Pulmonary artery endothelial cell (primary cell): ENCODE results near the gene P2RX4. TPM values are rescaled to one million over a fixed set of nuclear protein-coding genes. Genes with fewer than 3 reads are reported as not detected.
"Not testable (repeated sequence)": the region's sequence is repeated elsewhere in the genome, so short reads cannot be mapped to it uniquely, and the experiment has no call there.

ENCODE experiments used
- DNase-seq: peaks from one replicate; pipeline ENCODE4 v3.0.0-alpha.2; 2011; ENCODE audit warnings: low read depth, low spot score
- total RNA-seq: library from RNA; depleted of rRNA; stranded (reverse); fragments of >200 nt; gene quantifications from 2 replicates; pipeline ENCODE4 v1.2.3, GENCODE V29; 2014

P2RX4 gene
- total RNA-seq, 1 donor from 2014 or later = 80.9 TPM

GRCh38 chr12:121274036-121274763 is 64.3 kb downstream of the P2RX4 start:
- DNase-seq = no peak

- no peak for DNase-seq
Measured at GRCh38 chr12:121277374-121277759, 67.4 kb downstream of the P2RX4 start.

DNA sequence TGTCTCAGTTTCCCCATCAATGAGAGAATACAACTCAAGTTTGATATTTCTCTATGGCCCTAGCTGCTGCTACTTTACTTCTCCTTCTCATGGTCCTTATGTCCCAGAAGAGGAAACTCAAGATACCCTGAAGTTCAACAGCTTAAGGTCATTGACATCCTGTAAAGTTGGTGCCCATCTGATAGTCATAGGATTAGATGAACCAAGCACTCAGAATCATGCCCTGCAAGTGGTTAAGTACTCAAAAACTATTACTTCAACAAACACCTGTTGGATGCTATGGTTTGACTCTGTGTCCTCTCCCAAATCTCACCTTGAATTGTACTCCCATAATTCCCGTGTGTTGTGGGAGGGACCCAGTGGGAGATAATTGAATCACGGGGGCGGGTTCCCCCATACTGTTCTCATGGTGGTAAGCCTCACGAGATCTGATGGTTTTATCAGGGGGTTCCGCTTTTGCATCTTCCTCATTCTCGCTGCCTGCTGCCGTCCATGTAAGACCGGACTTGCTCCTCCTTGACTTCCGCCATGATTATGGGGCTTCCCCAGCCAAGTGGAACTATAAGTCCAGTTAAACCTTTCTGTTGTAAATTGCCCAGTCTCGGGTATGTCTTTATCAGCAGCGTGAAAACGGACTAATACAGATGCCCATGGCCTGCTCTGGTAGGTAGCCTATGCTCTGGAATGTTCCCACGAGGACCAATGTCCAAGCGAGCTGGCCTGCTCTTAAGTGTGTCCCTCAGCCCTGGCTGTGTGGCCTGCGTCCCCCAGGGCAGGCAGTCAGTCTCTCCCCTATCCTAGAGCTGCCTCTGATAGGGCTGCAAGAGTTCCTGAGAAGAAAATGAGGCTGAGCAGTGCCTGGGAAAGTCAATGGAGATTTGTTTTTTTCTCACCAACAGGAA is 68.5 kb downstream of the P2RX4 start:
- DNase-seq = no peak

DNA sequence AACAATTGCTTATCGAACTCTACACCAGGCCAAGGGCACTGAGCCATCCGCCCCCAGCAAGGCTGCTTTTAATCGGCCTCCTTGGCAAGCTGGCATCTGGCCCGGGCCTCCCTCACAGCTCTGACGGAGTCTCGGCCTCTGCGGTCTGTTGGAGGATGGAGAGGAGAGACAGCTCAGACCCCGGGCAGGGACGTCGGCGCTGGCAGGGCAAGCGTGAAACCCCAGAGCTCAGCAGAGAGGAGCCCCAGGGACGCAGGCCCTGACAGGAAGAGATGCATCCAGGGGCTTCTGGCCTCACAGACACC is 69.1 kb downstream of the P2RX4 start:
- peak; percentile 72 for DNase-seq

DNA sequence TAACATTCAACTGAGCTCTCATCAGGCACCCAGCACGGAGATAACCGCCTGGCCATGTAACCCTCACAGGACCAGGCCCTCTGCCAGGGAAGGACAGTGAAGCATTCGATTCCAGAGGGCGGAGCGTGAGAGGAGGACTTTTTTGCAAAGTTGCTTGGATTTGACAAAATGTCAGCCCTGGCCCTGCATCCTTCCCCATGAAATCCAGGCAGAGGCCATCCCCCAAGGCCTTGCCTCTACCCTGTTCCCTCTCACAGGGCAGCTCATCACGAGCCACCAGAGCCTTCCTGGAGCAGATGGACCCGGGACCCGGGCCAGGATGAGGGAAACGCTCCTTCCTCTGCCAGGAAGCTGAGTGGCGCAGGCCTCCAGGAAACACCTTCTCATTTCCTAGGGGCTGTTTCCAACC is 69.6 kb downstream of the P2RX4 start:
- no peak for DNase-seq

DNA sequence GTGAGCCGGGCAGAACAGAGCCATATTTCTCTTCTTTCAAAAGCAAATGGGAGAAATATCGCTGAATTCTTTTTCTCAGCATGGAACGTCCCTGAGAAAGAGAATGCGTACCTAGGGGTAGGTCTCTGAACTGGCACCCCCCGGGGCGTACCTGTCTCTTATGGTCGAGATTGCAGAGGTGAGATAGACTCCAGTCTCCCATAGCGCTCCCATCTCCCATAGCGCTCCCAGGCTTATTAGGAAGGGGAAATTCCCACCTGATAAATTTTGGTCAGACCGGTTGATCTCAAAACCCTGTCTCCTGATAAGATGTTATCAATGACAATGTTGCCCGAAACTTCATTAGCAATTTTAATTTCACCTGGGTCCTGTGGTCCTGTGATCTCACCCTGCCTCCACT is 70.6 kb downstream of the P2RX4 start:
- not testable (repeated sequence) for DNase-seq

- DNase-seq = not testable (repeated sequence)
Measured at GRCh38 chr12:121281116-121281515, 71.2 kb downstream of the P2RX4 start.

GRCh38 chr12:121282072-121282742 is 72.3 kb downstream of the P2RX4 start:
- no peak for DNase-seq

GRCh38 chr12:121282910-121283309 is 73.0 kb downstream of the P2RX4 start:
- DNase-seq = not testable (repeated sequence)

GRCh38 chr12:121283388-121283787 is 73.5 kb downstream of the P2RX4 start:
- DNase-seq = no peak

Other genes with a start within 250 kb of the P2RX4 start
- not detected in 2 replicates for gene HNF1A, start 231.6 kb upstream of the P2RX4 start, total RNA-seq
- gene C12orf43, start 193.6 kb upstream of the P2RX4 start, total RNA-seq = 18.5 and 29.1 TPM in 2 replicates
- gene OASL, start 170.9 kb upstream of the P2RX4 start, total RNA-seq = 0.40 and 0.46 TPM in 2 replicates
- gene P2RX7, start 77.3 kb upstream of the P2RX4 start, total RNA-seq = 1.7 and 7.6 TPM in 2 replicates
- gene CAMKK2, start 86.6 kb downstream of the P2RX4 start, total RNA-seq = 26.2 and 26.3 TPM in 2 replicates
- 167 and 171 TPM in 2 replicates for gene ANAPC5, start 142.3 kb downstream of the P2RX4 start, total RNA-seq
- gene RNF34, start 190.0 kb downstream of the P2RX4 start, total RNA-seq = 122 and 146 TPM in 2 replicates